Fibroblast of villous mesenchyme (primary cell): Measurements from ENCODE around the gene KRT78. TPM values are rescaled to one million over a fixed set of nuclear protein-coding genes. Genes with fewer than 3 reads are reported as not detected.

Source experiments
- DNase-seq: peaks from one replicate; pipeline ENCODE4 v3.0.0-alpha.2; 2010; ENCODE audit warnings: low read depth
- H3K4me3 ChIP-seq: 2 replicates; pipeline ENCODE4 v1.5.1; 2011; ENCODE audit warnings: low read depth, mild to moderate bottlenecking, low read length
- CTCF ChIP-seq: IDR thresholded peaks from 2 replicates; pipeline ENCODE4 v1.5.1; 2012; ENCODE audit warnings: low read depth, mild to moderate bottlenecking, low read length; ENCODE audit not compliant: insufficient read depth
- total RNA-seq: library from RNA; depleted of rRNA; stranded (reverse); fragments of >200 nt; gene quantifications from 2 replicates; pipeline ENCODE4 v1.2.3, GENCODE V29; 2012

Gene KRT78
- total RNA-seq, 1 donor, result not detected

- H3K4me3 ChIP-seq, result no peak overlapping the region
- no peak for DNase-seq
- TF ChIP-seq CTCF, result no peak
Observed at GRCh38 chr12:52847335-52848102, 1.3 kb downstream of the KRT78 start.

- TF ChIP-seq CTCF, result no peak
- H3K4me3 ChIP-seq, result no peak overlapping the region
- no peak for DNase-seq
Observed at GRCh38 chr12:52846356-52846970, 2.3 kb downstream of the KRT78 start.

- H3K4me3 ChIP-seq, result no peak overlapping the region
- DNase-seq, result no peak
- no peak for TF ChIP-seq CTCF
Observed at GRCh38 chr12:52845946-52846345, 2.8 kb downstream of the KRT78 start.

- no peak for TF ChIP-seq CTCF
- H3K4me3 ChIP-seq, result no peak overlapping the region
- no peak for DNase-seq
Observed at GRCh38 chr12:52844386-52844785, 4.4 kb downstream of the KRT78 start.

- H3K4me3 ChIP-seq, result no peak overlapping the region
Observed at GRCh38 chr12:52839436-52840105, 9.2 kb downstream of the KRT78 start.

More at GRCh38 chr12:52839436-52840105, 9.2 kb downstream of the KRT78 start:
- no peak for TF ChIP-seq CTCF
- no peak for DNase-seq
